ENCODE data around the gene FTO.

The FTO gene

DNA sequence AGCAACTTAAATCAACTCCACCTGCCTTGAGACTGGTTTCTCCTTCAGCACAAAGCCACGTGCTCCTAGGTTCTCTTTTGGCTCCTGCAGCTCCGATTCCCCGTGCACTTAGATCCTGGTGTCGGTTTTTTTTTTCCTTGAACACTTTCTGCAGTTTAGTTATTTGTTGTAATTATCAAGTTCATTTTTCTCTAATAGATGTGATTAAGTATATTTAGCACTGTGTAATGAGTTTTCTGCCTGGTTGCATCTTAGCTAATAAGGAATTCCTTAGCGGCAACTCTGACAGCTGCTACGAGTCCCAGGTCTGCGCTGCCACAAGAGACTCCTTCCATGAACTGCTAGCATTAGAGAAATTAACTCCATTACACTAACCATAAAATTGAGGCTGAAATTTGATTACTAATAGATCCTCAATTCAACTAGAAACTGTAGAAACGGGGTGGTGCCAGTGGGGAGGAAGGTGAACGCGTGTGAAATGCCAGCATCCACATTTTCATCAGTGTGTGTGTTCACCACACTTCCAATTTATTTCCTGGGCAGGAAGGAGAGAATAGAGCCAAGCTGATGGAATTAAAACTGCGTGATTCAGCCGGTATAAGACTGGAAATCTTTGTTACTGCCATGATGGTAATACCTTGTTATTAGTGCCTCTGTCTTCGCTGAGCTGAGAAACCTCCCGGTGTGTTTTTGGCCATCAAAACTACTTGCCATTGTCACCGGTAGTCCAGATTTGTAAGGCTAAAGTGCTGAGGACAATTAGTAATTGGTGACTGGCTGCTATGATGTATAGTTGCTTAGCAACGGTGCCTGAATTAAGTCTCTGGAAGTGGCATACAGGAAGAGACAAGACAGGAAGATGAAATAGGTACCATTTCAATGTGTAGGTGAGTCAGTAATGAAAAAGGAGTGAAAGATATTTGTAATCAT, 350.2 kb downstream of the FTO start:
- Histone ChIP-seq H3K36me3 (ENCODE audit: insufficient read depth, low read length) (no peaks in the 10 kb centered on the region), H3K9ac (ENCODE audit: low read depth, low read length) (no peak overlapping the region), H3K9me3 (ENCODE audit: control insufficient read depth, insufficient read depth, low read length) (no peaks in the 10 kb centered on the region), H3K4me1 (ENCODE audit: insufficient read depth, low read length) (peaks cover 46% of the 10 kb centered on the region)

DNA sequence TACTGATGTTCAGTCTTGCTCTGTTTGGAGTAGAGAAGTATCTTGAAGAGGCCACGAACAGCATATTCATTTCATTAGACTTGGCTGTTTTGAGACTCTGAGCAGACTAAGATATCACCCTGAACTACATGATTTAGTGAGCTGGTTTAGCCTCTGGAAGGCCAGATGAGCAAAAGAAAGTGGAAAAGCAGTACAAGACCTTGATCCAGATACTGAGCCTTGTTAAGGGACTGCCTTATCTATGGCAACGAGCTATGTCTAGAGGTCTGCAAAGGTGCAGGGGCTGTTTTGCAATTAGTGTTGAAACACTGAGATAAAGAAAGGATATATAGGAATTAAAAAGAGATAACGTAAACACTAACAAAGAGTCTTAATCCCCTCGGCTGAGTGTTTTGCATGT, 351.2 kb downstream of the FTO start:
- H3K9ac ChIP-seq (ENCODE audit: low read depth, low read length): no peak overlapping the region

DNA sequence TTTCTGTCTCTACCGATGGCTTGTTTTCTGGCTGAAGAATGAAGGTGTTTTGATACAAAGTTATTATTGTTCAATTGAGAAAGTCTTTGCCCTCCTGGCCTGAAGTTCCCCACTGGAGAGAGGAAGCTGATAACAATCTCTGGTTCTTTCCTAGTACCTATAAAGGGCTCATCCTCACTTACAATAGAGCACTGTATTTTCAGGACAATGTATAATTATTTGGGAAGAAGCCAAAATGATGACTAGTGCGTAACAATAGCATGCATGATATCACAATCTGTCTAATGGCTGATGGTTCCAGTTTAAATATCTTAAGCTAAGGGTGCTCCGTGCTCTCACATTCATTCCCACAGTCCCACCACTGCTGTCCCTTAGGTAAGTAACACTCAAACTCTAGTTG, 351.9 kb downstream of the FTO start:
- Histone ChIP-seq H3K9ac (ENCODE audit: low read depth, low read length) (no peak overlapping the region), H3K4me1 (ENCODE audit: insufficient read depth, low read length) (peaks cover 30% of the 10 kb centered on the region), H3K36me3 (ENCODE audit: insufficient read depth, low read length) (no peaks in the 10 kb centered on the region), H3K9me3 (ENCODE audit: control insufficient read depth, insufficient read depth, low read length) (no peaks in the 10 kb centered on the region)

More for the DNA sequence above, 351.2 kb downstream of the FTO start:
- Histone ChIP-seq H3K36me3 (ENCODE audit: insufficient read depth, low read length) (no peaks in the 10 kb centered on the region), H3K4me1 (ENCODE audit: insufficient read depth, low read length) (peaks cover 37% of the 10 kb centered on the region), H3K9me3 (ENCODE audit: control insufficient read depth, insufficient read depth, low read length) (no peaks in the 10 kb centered on the region)

GRCh38 chr16:54056921-54057320, 353.0 kb downstream of the FTO start:
- no peaks in the 10 kb centered on the region for H3K9me3 ChIP-seq (ENCODE audit: control insufficient read depth, insufficient read depth, low read length)
- H3K4me1 ChIP-seq (ENCODE audit: insufficient read depth, low read length): peaks cover 24% of the 10 kb centered on the region
- H3K9ac ChIP-seq (ENCODE audit: low read depth, low read length): no peak overlapping the region
- H3K36me3 ChIP-seq (ENCODE audit: insufficient read depth, low read length): no peaks in the 10 kb centered on the region

GRCh38 chr16:54059319-54059718, 355.4 kb downstream of the FTO start:
- H3K4me1 ChIP-seq (ENCODE audit: insufficient read depth, low read length): peaks cover 16% of the 10 kb centered on the region
- no peaks in the 10 kb centered on the region for H3K9me3 ChIP-seq (ENCODE audit: control insufficient read depth, insufficient read depth, low read length)
- no peak overlapping the region for H3K9ac ChIP-seq (ENCODE audit: low read depth, low read length)
- no peaks in the 10 kb centered on the region for H3K36me3 ChIP-seq (ENCODE audit: insufficient read depth, low read length)

DNA sequence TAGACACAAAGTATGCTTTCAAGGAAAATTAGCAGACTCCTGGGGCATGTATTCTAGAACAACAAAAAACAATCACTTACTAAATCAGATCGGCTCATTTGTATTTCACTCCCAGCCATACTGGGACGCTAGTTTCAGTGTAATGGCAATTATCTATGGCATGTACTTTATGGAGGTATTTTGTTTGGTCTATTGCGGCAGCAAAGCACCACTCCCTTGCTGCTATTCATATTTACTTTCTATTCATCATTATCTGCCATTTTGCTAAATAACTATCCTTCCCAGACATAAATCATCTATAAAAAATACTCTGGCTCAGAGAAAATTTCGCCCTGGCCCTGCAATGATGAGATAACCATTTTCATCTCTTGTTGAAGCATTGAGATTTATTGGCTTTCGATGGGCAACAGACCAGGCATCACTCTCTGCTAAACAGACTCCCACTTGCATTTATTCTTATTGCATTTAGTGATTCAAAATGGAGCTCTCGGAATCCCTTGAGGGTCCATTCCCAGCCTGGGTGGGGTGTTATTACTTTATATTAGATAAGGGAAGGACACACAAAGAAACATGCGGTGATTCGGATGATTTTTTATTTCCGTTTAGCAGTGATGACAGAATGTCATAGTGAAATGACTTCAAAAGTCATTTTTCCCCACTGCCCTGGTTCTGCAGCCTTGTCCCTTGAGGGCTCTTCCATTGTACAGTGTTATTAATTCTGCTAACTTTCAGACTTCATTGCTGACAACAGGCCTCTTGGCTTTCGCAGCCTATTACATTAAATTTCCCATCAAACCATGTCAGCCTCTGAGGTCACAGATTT, 356.9 kb downstream of the FTO start:
- no peaks in the 10 kb centered on the region for H3K9me3 ChIP-seq (ENCODE audit: control insufficient read depth, insufficient read depth, low read length)
- H3K9ac ChIP-seq (ENCODE audit: low read depth, low read length): no peak overlapping the region
- H3K36me3 ChIP-seq (ENCODE audit: insufficient read depth, low read length): no peaks in the 10 kb centered on the region

DNA sequence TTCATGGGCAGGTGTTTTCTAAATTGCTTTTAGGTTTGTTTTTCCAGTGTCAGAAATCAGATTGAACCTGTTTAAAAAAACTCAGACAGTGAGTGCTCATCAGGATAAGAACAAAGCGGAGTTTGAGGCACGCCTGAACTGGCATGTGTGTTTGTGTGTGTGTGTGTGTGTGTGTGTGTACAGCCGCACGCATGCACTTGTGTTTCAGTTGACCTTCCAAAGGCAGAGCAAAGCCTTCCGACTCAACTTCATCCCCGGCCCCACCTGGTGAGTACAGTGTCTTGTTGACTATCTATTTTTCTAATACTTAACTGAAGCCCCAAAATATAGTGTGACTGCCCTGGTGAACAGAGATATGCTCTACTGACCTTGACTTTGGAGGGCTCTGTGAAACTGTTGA, 357.5 kb downstream of the FTO start:
- Histone ChIP-seq H3K9ac (ENCODE audit: low read depth, low read length) (no peak overlapping the region), H3K36me3 (ENCODE audit: insufficient read depth, low read length) (no peaks in the 10 kb centered on the region), H3K9me3 (ENCODE audit: control insufficient read depth, insufficient read depth, low read length) (no peaks in the 10 kb centered on the region), H3K4me1 (ENCODE audit: insufficient read depth, low read length) (peaks cover 9% of the 10 kb centered on the region)

More for the DNA sequence above, 356.9 kb downstream of the FTO start:
- H3K4me1 ChIP-seq (ENCODE audit: insufficient read depth, low read length): peaks cover 6% of the 10 kb centered on the region

GRCh38 chr16:54062361-54063278, 358.7 kb downstream of the FTO start:
- peaks cover 19% of the 10 kb centered on the region for H3K4me1 ChIP-seq (ENCODE audit: insufficient read depth, low read length)
- H3K36me3 ChIP-seq (ENCODE audit: insufficient read depth, low read length): no peaks in the 10 kb centered on the region
- H3K9ac ChIP-seq (ENCODE audit: low read depth, low read length): no peak overlapping the region
- H3K9me3 ChIP-seq (ENCODE audit: control insufficient read depth, insufficient read depth, low read length): no peaks in the 10 kb centered on the region

- H3K9ac ChIP-seq (ENCODE audit: low read depth, low read length): no peak overlapping the region
- no peaks in the 10 kb centered on the region for H3K36me3 ChIP-seq (ENCODE audit: insufficient read depth, low read length)
- no peaks in the 10 kb centered on the region for H3K9me3 ChIP-seq (ENCODE audit: control insufficient read depth, insufficient read depth, low read length)
- peaks cover 23% of the 10 kb centered on the region for H3K4me1 ChIP-seq (ENCODE audit: insufficient read depth, low read length)
These were observed 359.4 kb downstream of the FTO start for GRCh38 chr16:54063279-54063773.

GRCh38 chr16:54066451-54067105, 362.6 kb downstream of the FTO start:
- Histone ChIP-seq H3K9me3 (ENCODE audit: control insufficient read depth, insufficient read depth, low read length) (no peaks in the 10 kb centered on the region), H3K36me3 (ENCODE audit: insufficient read depth, low read length) (no peaks in the 10 kb centered on the region), H3K9ac (ENCODE audit: low read depth, low read length) (no peak overlapping the region), H3K4me1 (ENCODE audit: insufficient read depth, low read length) (peaks cover 23% of the 10 kb centered on the region)

GRCh38 chr16:54067322-54068065, 363.5 kb downstream of the FTO start:
- Histone ChIP-seq H3K36me3 (ENCODE audit: insufficient read depth, low read length) (no peaks in the 10 kb centered on the region), H3K4me1 (ENCODE audit: insufficient read depth, low read length) (peaks cover 22% of the 10 kb centered on the region), H3K9me3 (ENCODE audit: control insufficient read depth, insufficient read depth, low read length) (no peaks in the 10 kb centered on the region), H3K9ac (ENCODE audit: low read depth, low read length) (no peak overlapping the region)

DNA sequence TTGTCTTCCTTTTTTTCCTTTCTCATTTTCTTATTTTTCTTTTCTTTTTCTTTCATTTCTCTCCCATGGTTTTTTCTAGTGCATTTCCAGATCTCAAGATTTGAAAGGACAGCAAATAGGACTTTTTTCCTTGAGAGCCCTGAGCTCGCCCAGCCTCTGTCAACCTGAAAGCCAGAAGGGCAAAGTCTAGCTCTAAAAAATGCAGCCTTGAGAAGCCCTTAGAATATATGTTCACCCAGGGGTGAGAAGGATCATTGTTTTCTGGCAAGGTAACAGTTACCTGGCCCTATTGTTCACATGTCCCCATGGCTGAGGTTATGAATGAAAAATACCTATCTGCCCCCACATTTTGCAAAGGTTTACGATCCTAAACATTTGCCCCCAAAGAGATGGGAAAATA, 364.3 kb downstream of the FTO start:
- H3K4me1 ChIP-seq (ENCODE audit: insufficient read depth, low read length): peaks cover 17% of the 10 kb centered on the region
- H3K9ac ChIP-seq (ENCODE audit: low read depth, low read length): no peak overlapping the region
- H3K36me3 ChIP-seq (ENCODE audit: insufficient read depth, low read length): no peaks in the 10 kb centered on the region
- no peaks in the 10 kb centered on the region for H3K9me3 ChIP-seq (ENCODE audit: control insufficient read depth, insufficient read depth, low read length)
